K562 (cell line): ENCODE measurements around the gene POLR3A. TPM values are rescaled to one million over a fixed set of nuclear protein-coding genes. Genes with fewer than 3 reads are reported as not detected.

Experiments used
- DIDO1 ChIP-seq: fragments of 450-650 bp; IDR thresholded peaks from 2 replicates; pipeline ENCODE4 v1.6.1; 2016; ENCODE audit warnings: low read depth, missing biosample characterization, missing genetic modification characterization
- EP300 ChIP-seq: IDR thresholded peaks from 2 replicates; pipeline ENCODE4 v1.6.1; 2012; ENCODE audit warnings: low read length, improper control_type of control experiment
- EWSR1 ChIP-seq: fragments of 450-650 bp; IDR thresholded peaks from 2 replicates; pipeline ENCODE4 v1.6.1; 2018; ENCODE audit warnings: borderline replicate concordance, mild to moderate bottlenecking, low read depth, moderate library complexity; ENCODE audit not compliant: partially characterized antibody
- ILF3 ChIP-seq: fragments of 450-650 bp; IDR thresholded peaks from 2 replicates; pipeline ENCODE4 v1.6.1; 2018; ENCODE audit warnings: antibody characterized with exemption, mild to moderate bottlenecking, moderate library complexity, borderline replicate concordance
- KAT8 ChIP-seq: fragments of 450-650 bp; IDR thresholded peaks from 2 replicates; pipeline ENCODE4 v1.6.1; 2016; ENCODE audit warnings: low read depth, mild to moderate bottlenecking
- MCM3 ChIP-seq: fragments of 450-650 bp; IDR thresholded peaks from 2 replicates; pipeline ENCODE4 v1.6.1; 2016
- MIER1 ChIP-seq: fragments of 450-650 bp; IDR thresholded peaks from 2 replicates; pipeline ENCODE4 v1.6.1; 2016; ENCODE audit warnings: antibody characterized with exemption, mild to moderate bottlenecking, low read depth
- PHF20 ChIP-seq: fragments of 450-650 bp; IDR thresholded peaks from 2 replicates; pipeline ENCODE4 v1.6.1; 2018; ENCODE audit not compliant: partially characterized antibody
- PPARD ChIP-seq: fragments of 250-450 bp; sonication (Bioruptor Pico); IDR thresholded peaks from 2 replicates; pipeline ENCODE4 v1.8.0; 2022; ENCODE audit warnings: inconsistent platforms, mild to moderate bottlenecking, moderate library complexity
- PRMT5 ChIP-seq: sonication (generic); formaldehyde crosslinking; IDR thresholded peaks from 2 replicates; pipeline ENCODE4 v1.5.0; 2020; ENCODE audit warnings: missing genetic modification reagents
- SMC3 ChIP-seq: conservative IDR thresholded peaks from 2 replicates; pipeline ENCODE4 v1.6.1; 2011; ENCODE audit warnings: low read depth, low read length, improper control_type of control experiment; ENCODE audit not compliant: insufficient read depth
- YY1 ChIP-seq, 3 experiments: IDR thresholded peaks; 2 replicates each; pipeline ENCODE4 v1.6.1; 2011; ENCODE audit warnings: low read length in 2 of 3, mild to moderate bottlenecking in 2 of 3, moderate library complexity in 2 of 3, borderline replicate concordance in 1 of 3, control low read depth in 1 of 3, low read depth in 1 of 3; ENCODE audit not compliant: insufficient read depth in 3 of 3, insufficient replicate concordance in 2 of 3, control insufficient read depth in 1 of 3, insufficient read length in 1 of 3; ENCODE audit errors: extremely low read depth in 1 of 3
- ZC3H4 ChIP-seq: sonication (generic); formaldehyde crosslinking; IDR thresholded peaks from 2 replicates; pipeline ENCODE4 v1.9.0; 2021; ENCODE audit warnings: missing genetic modification reagents, borderline replicate concordance
- ZC3H8 ChIP-seq: fragments of 450-650 bp; IDR thresholded peaks from 2 replicates; pipeline ENCODE4 v1.6.1; 2017
- ZFP1 ChIP-seq: fragments of 450-650 bp; formaldehyde crosslinking; IDR thresholded peaks from 2 replicates; pipeline ENCODE4 v1.4.0; 2020; ENCODE audit warnings: mild to moderate bottlenecking, mixed read lengths
- ZNF589 ChIP-seq: fragments of 200-800 bp; sonication (Bioruptor generic); IDR thresholded peaks from 2 replicates; pipeline ENCODE4 v1.6.1; 2016; ENCODE audit warnings: low read depth, missing genetic modification characterization, missing compliant biosample characterization
- ZSCAN32 ChIP-seq: fragments of 450-650 bp; formaldehyde crosslinking; IDR thresholded peaks from 2 replicates; pipeline ENCODE4 v1.4.0; 2020; ENCODE audit warnings: mild to moderate bottlenecking, moderate library complexity
- polyA plus RNA-seq, 8 experiments: library from polyadenylated mRNA; depleted of rRNA in 4 of 8; stranded (reverse) in 5 of 8; unstranded in 3 of 8; fragments of >200 nt; fragmentation: Nextera tagmentation in 2 of 8; fragmentation: Illumina TruSeq in 1 of 8; extraction: Ambion mirVana in 2 of 8; extraction: Trizol in 1 of 8; gene quantifications; 2 replicates each; pipeline versions ENCODE4 v1.2.1 to v1.2.3, GENCODE V29; 2011 to 2014; ENCODE audit warnings: inconsistent platforms in 1 of 8, missing spikeins in 1 of 8
- total RNA-seq, 7 experiments: library from RNA; depleted of rRNA in 6 of 7; stranded (reverse); fragments of >200 nt in 6 of 7; fragmentation: Illumina TruSeq in 2 of 7; extraction: Trizol in 2 of 7; gene quantifications; 2 replicates each; pipeline versions ENCODE4 v1.2.1 to v1.2.3, GENCODE V29; 2011 to 2021; ENCODE audit warnings: low replicate concordance in 1 of 7
- TF ChIP-seq, protein P1 (sequence below): fragments of 450-650 bp; IDR thresholded peaks from 2 replicates; pipeline ENCODE4 v1.6.1; 2016; ENCODE audit warnings: mild to moderate bottlenecking
- TF ChIP-seq, protein P2 (sequence below): sonication (generic); formaldehyde crosslinking; IDR thresholded peaks from 2 replicates; pipeline ENCODE4 v1.8.1; 2023; ENCODE audit warnings: mild to moderate bottlenecking, missing genetic modification reagents
- TF ChIP-seq, protein P3 (sequence below): sonication (generic); formaldehyde crosslinking; IDR thresholded peaks from 2 replicates; pipeline ENCODE4 v1.8.1; 2023; ENCODE audit warnings: mild to moderate bottlenecking, missing genetic modification reagents
- TF ChIP-seq, protein P4 (sequence below): fragments of 250-450 bp; sonication (Bioruptor Pico); IDR thresholded peaks from 2 replicates; pipeline ENCODE4 v1.9.0; 2021; ENCODE audit warnings: mild to moderate bottlenecking, inconsistent platforms

The POLR3A gene
- total and polyA plus RNA-seq, 9 of the 15 experiments (the other 6 are each of a cell fraction or from before 2014, with no cell fraction given) = 14.9 to 37.0 (median 26.7) TPM

DNA sequence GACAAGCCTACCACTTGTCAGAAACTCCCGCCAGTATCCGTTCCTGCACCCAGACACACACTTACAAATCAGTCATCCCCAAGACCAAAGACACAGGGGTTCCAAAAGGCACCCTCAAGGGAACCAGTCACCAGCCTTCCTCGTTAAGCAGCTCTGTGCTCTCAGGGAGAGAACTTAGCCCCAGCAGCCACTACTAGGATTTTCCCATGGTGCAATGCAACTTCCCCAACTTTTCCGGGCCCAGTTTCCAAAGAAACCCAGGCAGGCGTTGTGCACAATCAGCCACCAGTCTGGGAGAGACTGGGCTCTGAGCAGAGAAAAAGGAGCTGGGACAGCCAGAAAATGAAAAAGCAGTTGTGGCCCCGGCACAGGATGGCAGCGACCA, 103.9 kb downstream of the POLR3A start (continued):
- TF ChIP-seq, protein P1, sequence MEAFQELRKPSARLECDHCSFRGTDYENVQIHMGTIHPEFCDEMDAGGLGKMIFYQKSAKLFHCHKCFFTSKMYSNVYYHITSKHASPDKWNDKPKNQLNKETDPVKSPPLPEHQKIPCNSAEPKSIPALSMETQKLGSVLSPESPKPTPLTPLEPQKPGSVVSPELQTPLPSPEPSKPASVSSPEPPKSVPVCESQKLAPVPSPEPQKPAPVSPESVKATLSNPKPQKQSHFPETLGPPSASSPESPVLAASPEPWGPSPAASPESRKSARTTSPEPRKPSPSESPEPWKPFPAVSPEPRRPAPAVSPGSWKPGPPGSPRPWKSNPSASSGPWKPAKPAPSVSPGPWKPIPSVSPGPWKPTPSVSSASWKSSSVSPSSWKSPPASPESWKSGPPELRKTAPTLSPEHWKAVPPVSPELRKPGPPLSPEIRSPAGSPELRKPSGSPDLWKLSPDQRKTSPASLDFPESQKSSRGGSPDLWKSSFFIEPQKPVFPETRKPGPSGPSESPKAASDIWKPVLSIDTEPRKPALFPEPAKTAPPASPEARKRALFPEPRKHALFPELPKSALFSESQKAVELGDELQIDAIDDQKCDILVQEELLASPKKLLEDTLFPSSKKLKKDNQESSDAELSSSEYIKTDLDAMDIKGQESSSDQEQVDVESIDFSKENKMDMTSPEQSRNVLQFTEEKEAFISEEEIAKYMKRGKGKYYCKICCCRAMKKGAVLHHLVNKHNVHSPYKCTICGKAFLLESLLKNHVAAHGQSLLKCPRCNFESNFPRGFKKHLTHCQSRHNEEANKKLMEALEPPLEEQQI = no peak
- no peak for TF ChIP-seq DIDO1
- TF ChIP-seq SMC3 = no peak
- no peak for TF ChIP-seq MCM3
- no peak for TF ChIP-seq PPARD (CRISPR knock-in tag)
- TF ChIP-seq, protein P2, sequence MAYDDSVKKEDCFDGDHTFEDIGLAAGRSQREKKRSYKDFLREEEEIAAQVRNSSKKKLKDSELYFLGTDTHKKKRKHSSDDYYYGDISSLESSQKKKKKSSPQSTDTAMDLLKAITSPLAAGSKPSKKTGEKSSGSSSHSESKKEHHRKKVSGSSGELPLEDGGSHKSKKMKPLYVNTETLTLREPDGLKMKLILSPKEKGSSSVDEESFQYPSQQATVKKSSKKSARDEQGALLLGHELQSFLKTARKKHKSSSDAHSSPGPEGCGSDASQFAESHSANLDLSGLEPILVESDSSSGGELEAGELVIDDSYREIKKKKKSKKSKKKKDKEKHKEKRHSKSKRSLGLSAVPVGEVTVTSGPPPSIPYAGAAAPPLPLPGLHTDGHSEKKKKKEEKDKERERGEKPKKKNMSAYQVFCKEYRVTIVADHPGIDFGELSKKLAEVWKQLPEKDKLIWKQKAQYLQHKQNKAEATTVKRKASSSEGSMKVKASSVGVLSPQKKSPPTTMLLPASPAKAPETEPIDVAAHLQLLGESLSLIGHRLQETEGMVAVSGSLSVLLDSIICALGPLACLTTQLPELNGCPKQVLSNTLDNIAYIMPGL = no peak
- TF ChIP-seq MIER1 = no peak
- TF ChIP-seq, protein P3, sequence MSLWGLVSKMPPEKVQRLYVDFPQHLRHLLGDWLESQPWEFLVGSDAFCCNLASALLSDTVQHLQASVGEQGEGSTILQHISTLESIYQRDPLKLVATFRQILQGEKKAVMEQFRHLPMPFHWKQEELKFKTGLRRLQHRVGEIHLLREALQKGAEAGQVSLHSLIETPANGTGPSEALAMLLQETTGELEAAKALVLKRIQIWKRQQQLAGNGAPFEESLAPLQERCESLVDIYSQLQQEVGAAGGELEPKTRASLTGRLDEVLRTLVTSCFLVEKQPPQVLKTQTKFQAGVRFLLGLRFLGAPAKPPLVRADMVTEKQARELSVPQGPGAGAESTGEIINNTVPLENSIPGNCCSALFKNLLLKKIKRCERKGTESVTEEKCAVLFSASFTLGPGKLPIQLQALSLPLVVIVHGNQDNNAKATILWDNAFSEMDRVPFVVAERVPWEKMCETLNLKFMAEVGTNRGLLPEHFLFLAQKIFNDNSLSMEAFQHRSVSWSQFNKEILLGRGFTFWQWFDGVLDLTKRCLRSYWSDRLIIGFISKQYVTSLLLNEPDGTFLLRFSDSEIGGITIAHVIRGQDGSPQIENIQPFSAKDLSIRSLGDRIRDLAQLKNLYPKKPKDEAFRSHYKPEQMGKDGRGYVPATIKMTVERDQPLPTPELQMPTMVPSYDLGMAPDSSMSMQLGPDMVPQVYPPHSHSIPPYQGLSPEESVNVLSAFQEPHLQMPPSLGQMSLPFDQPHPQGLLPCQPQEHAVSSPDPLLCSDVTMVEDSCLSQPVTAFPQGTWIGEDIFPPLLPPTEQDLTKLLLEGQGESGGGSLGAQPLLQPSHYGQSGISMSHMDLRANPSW (CRISPR knock-in tag) = 0 out of 2 replicates have a peak, but pooled peaks have one; percentile 42
- TF ChIP-seq KAT8 = no peak
- TF ChIP-seq YY1 (IDR thresholded peaks at IDR 0.05; ENCODE audit: borderline replicate concordance in 1 of 3, control insufficient read depth in 1 of 3, extremely low read depth in 1 of 3, insufficient read depth in 3 of 3, insufficient read length in 1 of 3, insufficient replicate concordance in 2 of 3, low read depth in 1 of 3, low read length in 2 of 3) = peak in 2 of 3 experiments; percentile 6 to 8
- no peak for TF ChIP-seq ZC3H8
- TF ChIP-seq ZNF589 (CRISPR knock-in tag) = no peak
- TF ChIP-seq ZFP1 = no peak
- no peak for TF ChIP-seq PRMT5
- TF ChIP-seq ZSCAN32 (CRISPR knock-in tag) = no peak
- no peak for TF ChIP-seq ZC3H4 (CRISPR knock-in tag)
- 0 out of 2 replicates have a peak, but pooled peaks have one; percentile 6 for TF ChIP-seq EP300
- TF ChIP-seq EWSR1 = no peak
- TF ChIP-seq ILF3 = no peak
- TF ChIP-seq, protein P4, sequence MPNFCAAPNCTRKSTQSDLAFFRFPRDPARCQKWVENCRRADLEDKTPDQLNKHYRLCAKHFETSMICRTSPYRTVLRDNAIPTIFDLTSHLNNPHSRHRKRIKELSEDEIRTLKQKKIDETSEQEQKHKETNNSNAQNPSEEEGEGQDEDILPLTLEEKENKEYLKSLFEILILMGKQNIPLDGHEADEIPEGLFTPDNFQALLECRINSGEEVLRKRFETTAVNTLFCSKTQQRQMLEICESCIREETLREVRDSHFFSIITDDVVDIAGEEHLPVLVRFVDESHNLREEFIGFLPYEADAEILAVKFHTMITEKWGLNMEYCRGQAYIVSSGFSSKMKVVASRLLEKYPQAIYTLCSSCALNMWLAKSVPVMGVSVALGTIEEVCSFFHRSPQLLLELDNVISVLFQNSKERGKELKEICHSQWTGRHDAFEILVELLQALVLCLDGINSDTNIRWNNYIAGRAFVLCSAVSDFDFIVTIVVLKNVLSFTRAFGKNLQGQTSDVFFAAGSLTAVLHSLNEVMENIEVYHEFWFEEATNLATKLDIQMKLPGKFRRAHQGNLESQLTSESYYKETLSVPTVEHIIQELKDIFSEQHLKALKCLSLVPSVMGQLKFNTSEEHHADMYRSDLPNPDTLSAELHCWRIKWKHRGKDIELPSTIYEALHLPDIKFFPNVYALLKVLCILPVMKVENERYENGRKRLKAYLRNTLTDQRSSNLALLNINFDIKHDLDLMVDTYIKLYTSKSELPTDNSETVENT (CRISPR knock-in tag) = no peak
- no peak for TF ChIP-seq PHF20
